SH-SY5Y (cell line): Measurements from ENCODE around the gene TM4SF4.

Source experiments
- GATA2 ChIP-seq: IDR thresholded peaks from 2 replicates; pipeline ENCODE4 v1.6.1; 2011; ENCODE audit warnings: mild to moderate bottlenecking, low read depth, low read length
- GATA3 ChIP-seq: IDR thresholded peaks from 2 replicates; pipeline ENCODE4 v1.6.1; 2011; ENCODE audit warnings: low read depth, mild to moderate bottlenecking, low read length, moderate library complexity

GRCh38 chr3:149538371-149538770, 63.9 kb downstream of the TM4SF4 start:
- TF ChIP-seq GATA2 (no peak), GATA3 (no peak)
